GM20431 (cell line): ENCODE data around the gene FIBP.

Source experiments
- in situ Hi-C: fragments of 300-500 bp; cut with MseI, MboI; formaldehyde crosslinking; loops from one replicate; pipeline ENCODE4 v1.15.0; 2020; ENCODE audit warnings: low sequenced_read_pairs; ENCODE audit not compliant: unreplicated experiment

FIBP gene

GRCh38 chr11:65862191-65862735 lies 26.0 kb downstream of the FIBP start:
- in situ Hi-C loops: no loop called here

DNA sequence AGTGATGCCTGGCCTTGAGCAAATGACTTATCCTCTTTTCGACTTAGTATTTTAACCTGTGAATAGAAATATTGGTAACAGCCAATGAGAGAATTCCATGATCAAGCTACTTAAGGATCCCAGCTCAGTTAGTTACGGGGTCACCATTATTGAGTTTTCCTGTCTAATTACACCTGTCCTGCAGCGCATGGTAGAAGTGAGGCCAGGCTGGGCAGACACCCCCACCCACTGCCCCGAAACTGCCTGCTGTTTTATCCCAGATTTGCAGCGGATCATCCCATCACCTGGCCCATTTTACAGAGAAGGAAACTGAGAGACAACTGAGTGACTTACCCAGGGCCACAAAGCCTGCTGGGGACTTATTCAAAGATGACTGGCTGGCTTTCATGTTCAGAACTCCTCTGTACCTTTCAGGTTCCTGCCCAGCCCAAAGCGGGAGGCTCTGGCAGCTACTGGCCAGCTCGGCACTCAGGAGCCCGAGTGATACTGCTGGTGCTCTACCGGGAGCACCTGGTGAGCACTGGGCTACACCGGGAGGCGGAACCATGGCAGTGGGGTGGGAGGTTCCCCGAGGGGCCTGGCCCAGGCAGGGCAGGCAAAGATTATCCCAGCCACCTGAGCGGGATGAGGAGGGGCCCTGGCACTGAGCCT lies 26.6 kb downstream of the FIBP start:
- in situ Hi-C loops: no loop called here

DNA sequence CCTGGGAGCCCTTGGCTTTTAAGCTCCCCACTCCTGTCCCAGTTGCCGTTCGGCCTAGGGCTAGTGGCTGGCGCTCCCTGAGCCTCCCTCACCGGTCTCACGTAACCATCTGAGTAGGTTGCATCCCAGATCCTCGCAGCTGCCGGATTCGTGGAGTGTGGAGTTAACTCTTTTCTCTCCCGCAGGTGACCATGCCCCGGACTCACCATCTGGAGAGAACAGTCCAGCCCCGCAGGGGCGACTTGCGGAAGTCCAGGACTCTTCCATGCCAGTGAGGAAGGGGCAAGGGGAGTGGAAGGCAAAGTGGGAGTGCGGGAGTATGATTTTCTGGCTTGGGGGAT lies 27.1 kb downstream of the FIBP start:
- in situ Hi-C loops: no loop called here

DNA sequence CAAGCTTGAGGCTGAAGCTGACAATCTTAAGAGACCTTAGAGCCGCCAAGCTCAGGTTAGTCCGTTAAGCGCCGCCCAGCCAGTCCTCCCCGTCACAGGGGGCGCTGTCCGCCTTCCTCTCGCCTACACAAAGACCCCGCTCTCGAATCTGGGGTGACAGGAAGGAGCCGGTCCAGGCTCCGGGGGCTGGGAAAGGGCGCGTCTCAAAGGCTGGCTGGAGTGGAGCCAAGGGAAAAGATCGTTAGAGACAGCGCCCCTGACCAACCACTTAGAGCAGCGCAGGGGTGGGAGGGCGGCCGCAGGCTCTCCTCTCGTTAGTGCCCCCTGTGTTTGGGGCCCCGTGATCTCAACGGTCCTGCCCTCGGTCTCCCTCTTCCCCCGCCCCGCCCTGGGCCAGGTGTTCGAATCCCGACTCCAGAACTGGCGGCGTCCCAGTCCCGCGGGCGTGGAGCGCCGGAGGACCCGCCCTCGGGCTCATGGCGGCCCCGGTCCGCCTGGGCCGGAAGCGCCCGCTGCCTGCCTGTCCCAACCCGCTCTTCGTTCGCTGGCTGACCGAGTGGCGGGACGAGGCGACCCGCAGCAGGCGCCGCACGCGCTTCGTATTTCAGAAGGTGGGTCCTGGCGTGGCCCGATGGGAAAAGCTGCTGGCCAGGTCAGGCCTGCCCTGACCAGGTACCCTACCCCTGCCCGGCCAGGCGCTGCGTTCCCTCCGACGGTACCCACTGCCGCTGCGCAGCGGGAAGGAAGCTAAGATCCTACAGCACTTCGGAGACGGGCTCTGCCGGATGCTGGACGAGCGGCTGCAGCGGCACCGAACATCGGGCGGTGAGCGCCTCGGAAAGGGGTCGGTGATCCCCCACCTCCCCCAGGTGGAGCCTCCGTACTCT lies 27.8 kb downstream of the FIBP start, which contains the start of gene MUS81:
Gene MUS81 (plus strand): TSS at position 156 of the 887 bp plus-strand sequence. CDS start 321 bp downstream, at position 477.
- in situ Hi-C loops: no loop called here

DNA sequence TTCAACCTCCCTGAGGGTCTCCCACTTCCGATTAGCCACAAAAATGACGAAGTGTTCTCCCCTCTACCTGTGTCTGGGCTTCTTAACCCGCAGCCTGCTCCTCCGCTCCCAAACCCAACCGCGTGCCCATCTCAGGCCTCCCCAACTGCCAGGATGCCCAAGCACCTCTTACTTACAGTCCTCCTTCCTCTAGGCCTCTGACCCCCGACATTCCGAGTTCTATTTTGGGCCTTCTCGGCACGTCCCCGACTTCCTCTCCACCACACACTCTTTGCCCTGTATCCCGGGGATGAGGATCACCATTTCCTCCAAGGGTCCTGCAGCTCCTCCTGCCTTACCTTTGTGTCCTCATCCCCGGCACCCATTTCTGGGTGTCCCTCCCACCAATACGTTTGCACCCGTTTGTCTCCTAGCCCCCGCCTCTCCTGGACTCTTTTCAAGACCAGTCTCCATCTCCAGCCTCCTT lies 28.4 kb downstream of the FIBP start:
- in situ Hi-C loops: no loop called here

- in situ Hi-C loops: no loop called here
These were observed 29.0 kb downstream of the FIBP start for GRCh38 chr11:65859095-65859811.

- in situ Hi-C loops: no loop called here
These were observed 29.6 kb downstream of the FIBP start for GRCh38 chr11:65858681-65859087.

DNA sequence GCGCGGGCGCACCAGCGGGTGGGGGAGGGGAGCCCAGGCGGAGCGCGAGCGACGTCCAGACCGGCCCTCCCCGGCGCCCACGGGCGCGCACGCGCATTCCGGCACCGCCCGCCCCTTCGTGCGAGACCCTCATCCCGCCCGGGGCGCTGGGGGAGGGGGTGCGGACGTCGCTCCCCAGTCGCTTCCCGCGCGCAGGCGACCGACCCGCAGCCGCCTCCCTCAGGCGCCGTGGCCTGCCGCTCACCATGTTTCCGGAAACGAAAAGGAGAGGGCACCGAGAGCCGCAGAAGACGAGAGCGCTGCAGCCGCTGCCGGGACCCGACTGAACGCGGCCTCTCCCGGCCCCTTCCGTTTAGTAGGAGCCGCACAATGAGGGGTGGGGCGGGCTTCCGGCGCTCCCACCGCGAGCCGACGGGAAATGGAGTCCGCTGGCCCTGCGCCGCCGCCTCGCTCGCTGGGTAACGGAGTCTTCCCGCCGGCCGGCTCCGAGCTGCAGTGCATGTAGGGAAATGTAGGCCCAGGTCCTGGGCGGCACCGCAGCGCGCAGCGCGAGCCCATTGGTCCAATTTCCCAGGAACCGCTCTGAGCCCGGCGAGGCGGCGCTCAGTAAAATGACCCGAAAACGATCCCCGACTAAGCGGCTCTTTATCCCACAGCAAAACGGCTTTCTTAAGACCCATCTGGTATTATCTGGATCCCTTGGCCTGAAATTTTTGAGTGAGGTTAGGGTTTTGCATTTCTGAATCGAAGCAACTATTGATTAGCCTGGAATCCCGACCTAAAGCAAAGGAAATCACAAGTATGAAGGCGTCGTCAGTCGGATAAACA lies 30.2 kb downstream of the FIBP start, which contains the start of gene CFL1:
Gene CFL1 (minus strand): TSS at position 328 of the 828 bp plus-strand sequence. CDS start 81 bp downstream, at position 247.
- in situ Hi-C loops: no loop called here

- in situ Hi-C loops: no loop called here
These were observed 30.8 kb downstream of the FIBP start for GRCh38 chr11:65857500-65857852.

DNA sequence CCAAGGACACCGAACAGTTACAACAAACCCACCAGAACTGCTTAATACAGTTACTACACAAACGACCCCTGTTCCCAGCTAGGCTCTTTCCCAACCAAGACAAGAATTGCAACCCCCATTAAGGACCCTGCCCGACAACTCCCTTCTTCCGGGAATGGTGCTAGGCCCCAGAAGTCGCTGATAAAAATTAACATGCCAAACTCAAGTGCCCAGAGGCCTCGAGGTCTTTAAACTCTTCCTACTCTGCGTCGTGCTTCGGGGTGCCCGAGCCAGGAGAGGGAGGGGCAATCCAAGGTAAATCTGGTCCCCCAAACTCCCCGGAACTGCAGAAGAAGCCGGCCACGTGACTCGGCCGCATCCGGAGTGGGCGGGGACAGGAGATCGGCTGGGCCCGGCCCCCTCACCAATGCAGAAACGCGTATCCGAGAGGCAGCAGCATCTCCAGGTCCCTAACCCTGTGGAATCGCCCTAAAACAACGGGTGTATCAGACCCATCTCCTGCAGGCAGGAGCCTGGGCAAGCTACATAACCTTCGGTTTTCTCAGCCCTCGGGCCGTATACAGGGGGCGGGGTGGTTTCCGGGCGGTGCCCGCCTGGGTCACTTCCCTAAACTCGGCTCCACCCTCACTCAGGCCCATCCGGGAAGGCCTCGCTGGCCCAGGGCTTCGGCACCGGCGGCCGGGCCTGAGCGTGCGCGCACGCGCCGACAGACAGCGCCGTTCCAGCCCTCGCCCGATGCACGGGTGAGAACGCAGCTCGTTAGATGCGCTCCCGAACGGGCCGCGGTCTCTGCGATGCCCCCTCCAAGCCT lies 31.4 kb downstream of the FIBP start:
- in situ Hi-C loops: no loop called here

DNA sequence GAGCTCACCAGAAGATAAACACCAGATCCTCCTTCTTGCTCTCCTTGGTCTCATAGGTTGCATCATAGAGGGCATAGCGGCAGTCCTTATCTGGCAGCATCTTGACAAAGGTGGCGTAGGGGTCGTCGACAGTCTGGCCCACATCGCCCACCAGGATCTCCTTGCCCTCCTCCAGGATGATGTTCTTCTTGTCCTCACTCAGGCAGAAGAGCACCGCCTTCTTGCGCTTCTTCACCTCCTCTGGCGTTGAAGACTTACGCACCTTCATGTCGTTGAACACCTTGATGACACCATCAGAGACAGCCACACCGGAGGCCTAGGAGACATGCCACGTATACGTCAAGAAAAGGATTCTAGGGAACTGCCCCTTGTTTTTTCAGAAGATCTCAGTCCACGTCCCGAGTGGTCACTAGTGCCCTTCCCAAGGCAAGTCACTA lies 32.3 kb downstream of the FIBP start:
- in situ Hi-C loops: no loop called here

GRCh38 chr11:65854852-65855837 lies 33.1 kb downstream of the FIBP start:
- in situ Hi-C loops: no loop called here

GRCh38 chr11:65854161-65854592 lies 34.1 kb downstream of the FIBP start:
- in situ Hi-C loops: no loop called here

DNA sequence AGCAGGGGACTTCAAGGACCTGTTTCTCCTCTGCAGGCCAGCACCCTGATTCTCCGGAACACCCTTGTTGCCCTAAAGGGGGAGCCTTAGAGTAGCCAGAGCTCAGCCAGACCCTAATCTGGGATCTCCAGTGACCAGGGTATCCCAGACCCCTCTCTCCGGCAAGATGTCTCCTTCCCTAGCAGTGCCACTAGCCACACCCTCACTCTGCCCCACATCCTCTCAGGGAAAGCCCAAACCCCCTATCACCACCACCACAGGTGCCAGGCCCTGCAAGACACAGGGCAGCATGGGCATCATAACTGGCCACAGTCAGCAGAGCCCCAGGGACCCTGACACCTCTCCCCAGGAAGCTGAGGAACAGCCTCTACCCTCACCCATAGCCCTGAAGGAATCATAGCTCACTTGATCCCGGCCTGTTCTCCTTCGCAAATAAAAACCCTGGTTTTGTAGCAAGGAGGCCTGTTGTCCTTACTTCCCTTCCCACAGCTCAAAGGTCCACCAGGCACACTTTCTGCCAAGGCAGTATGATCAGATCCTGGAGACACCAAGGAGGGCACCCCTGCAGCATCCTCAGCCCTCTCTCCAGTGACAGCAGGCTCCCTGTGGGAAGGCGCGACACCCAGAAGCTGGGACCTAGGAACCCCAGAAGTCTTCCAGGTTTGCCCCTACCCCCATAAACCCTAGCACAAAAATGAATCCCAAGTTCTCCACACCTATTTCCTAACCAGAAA lies 34.9 kb downstream of the FIBP start:
- in situ Hi-C loops: no loop called here

DNA sequence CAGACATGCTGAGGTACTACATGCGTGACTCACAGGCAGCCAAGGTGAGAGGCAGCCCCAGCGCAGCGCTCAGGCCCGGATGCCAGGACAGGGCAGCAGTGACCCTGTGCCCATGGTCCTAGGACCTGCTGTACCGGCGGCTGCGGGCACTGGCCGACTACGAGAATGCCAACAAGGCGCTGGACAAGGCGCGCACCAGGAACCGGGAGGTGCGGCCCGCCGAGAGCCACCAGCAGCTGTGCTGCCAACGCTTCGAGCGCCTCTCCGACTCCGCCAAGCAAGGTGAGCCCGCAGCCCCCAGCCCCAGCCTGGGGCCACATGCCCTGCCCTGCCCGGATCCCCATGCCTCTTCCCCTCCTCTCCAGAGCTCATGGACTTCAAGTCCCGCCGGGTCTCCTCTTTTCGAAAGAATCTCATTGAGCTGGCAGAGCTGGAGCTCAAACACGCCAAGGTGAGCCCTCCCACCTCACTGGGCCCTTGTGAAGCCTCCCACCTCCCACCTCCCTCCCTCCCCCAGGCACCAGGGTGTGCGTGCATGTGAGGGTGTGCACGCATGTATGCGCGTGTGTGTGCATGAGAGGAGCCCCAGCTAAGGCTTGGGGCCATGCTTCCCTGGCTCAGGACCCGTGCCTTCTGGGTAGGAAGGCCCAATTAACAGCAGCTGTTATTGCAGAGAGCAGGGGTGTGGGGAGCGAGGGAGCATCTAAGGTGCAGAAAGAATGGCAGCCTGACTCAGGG lies 35.6 kb downstream of the FIBP start:
- in situ Hi-C loops: no loop called here

GRCh38 chr11:65851811-65852507 lies 36.3 kb downstream of the FIBP start:
- in situ Hi-C loops: no loop called here
